ENCODE data around the gene ACTR5. TPM values are rescaled to one million over a fixed set of nuclear protein-coding genes. Genes with fewer than 3 reads are reported as not detected.

The ACTR5 gene
- total RNA-seq, 1 experiment from 2014 or later: 18.3 TPM

GRCh38 chr20:38730167-38730988 lies 17.9 kb upstream of the ACTR5 start:
- no peak for DNase-seq
- no peaks in the 10 kb centered on the region for H3K79me2 ChIP-seq (ENCODE audit: low read length)
- no peak for TF ChIP-seq EZH2phosphoT487 (IDR thresholded peaks at IDR 0.05; ENCODE audit: borderline replicate concordance, low read length)
- no peak for TF ChIP-seq EZH2 (IDR thresholded peaks at IDR 0.05; ENCODE audit: low read length, unreplicated experiment)
- TF ChIP-seq CTCF (conservative IDR thresholded peaks at IDR 0.05; ENCODE audit: low read depth, low read length): no peak
- H3F3A ChIP-seq (ENCODE audit: low read length, unreplicated experiment): no peaks in the 10 kb centered on the region
- no peak overlapping the region for H3K4me3 ChIP-seq (ENCODE audit: low read length)
- H2AFZ ChIP-seq (ENCODE audit: low read length): no peak overlapping the region
- no peak overlapping the region for H3K27ac ChIP-seq (ENCODE audit: low read length)
- H3K36me3 ChIP-seq (ENCODE audit: low read depth, low read length): no peaks in the 10 kb centered on the region
- H3K4me2 ChIP-seq (ENCODE audit: low read length): peak overlapping the region; percentile 78
- H3K27me3 ChIP-seq (ENCODE audit: low read length): peaks cover 54% of the 10 kb centered on the region
- BruUV-seq (replicated peaks): no TSS peak
- no peaks in the 10 kb centered on the region for H4K20me1 ChIP-seq (ENCODE audit: low read length)
- intact Hi-C loops (cut with micrococcal nuclease): loop anchor here (5.0 kb wide), 1 partner anchor 83 kb away; no protein-coding TSS in a partner anchor
- ChIA-PET CTCF (no interaction called here), POLR2A (ENCODE audit: unreplicated experiment) (no interaction called here)
- H3K9me2 ChIP-seq (replicated peaks; ENCODE audit: low read length): no peaks in the 10 kb centered on the region
- H3K9me3 ChIP-seq (ENCODE audit: low read length): no peaks in the 10 kb centered on the region
- no peak overlapping the region for H3K9ac ChIP-seq (ENCODE audit: low read length)
- H3K4me1 ChIP-seq (ENCODE audit: insufficient read depth, low read length): peaks cover 4% of the 10 kb centered on the region; the same call in 1 of the 2 replicates
- ATAC-seq: no peak

- Histone ChIP-seq H2AFZ (ENCODE audit: low read length) (peak overlapping the region; percentile 74), H3K27me3 (ENCODE audit: low read length) (peaks cover 57% of the 10 kb centered on the region), H3K9me3 (ENCODE audit: low read length) (no peaks in the 10 kb centered on the region), H3F3A (ENCODE audit: low read length, unreplicated experiment) (no peaks in the 10 kb centered on the region), H3K4me2 (ENCODE audit: low read length) (peak overlapping the region; percentile 78), H3K79me2 (ENCODE audit: low read length) (no peaks in the 10 kb centered on the region), H3K27ac (ENCODE audit: low read length) (no peak overlapping the region), H3K9me2 (replicated peaks; ENCODE audit: low read length) (no peaks in the 10 kb centered on the region), H3K4me1 (ENCODE audit: insufficient read depth, low read length) (peaks cover 4% of the 10 kb centered on the region; the same call in 1 of the 2 replicates), H3K4me3 (ENCODE audit: low read length) (peak overlapping the region; percentile 51), H3K36me3 (ENCODE audit: low read depth, low read length) (no peaks in the 10 kb centered on the region), H3K9ac (ENCODE audit: low read length) (no peak overlapping the region), H4K20me1 (ENCODE audit: low read length) (no peaks in the 10 kb centered on the region)
- ATAC-seq: peak; percentile 91
- ChIA-PET CTCF (interaction anchor here (0.5 kb wide), 1 partner anchor 72 kb away, joined by 3 read pairs; no protein-coding TSS in a partner anchor), POLR2A (ENCODE audit: unreplicated experiment) (no interaction called here)
- BruUV-seq (replicated peaks): no TSS peak
- intact Hi-C loops (cut with micrococcal nuclease): loop anchor here (5.0 kb wide), 1 partner anchor 84 kb away; no protein-coding TSS in a partner anchor
- DNase-seq: peak; percentile 66
- peak; percentile 98 for TF ChIP-seq CTCF (conservative IDR thresholded peaks at IDR 0.05; ENCODE audit: low read depth, low read length)
- TF ChIP-seq EZH2phosphoT487 (IDR thresholded peaks at IDR 0.05; ENCODE audit: borderline replicate concordance, low read length): no peak
Measured at GRCh38 chr20:38730989-38731737, 17.1 kb upstream of the ACTR5 start.
